ENCODE data around the gene MCCD1.

- TF ChIP-seq, protein P1, sequence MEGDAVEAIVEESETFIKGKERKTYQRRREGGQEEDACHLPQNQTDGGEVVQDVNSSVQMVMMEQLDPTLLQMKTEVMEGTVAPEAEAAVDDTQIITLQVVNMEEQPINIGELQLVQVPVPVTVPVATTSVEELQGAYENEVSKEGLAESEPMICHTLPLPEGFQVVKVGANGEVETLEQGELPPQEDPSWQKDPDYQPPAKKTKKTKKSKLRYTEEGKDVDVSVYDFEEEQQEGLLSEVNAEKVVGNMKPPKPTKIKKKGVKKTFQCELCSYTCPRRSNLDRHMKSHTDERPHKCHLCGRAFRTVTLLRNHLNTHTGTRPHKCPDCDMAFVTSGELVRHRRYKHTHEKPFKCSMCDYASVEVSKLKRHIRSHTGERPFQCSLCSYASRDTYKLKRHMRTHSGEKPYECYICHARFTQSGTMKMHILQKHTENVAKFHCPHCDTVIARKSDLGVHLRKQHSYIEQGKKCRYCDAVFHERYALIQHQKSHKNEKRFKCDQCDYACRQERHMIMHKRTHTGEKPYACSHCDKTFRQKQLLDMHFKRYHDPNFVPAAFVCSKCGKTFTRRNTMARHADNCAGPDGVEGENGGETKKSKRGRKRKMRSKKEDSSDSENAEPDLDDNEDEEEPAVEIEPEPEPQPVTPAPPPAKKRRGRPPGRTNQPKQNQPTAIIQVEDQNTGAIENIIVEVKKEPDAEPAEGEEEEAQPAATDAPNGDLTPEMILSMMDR (IDR thresholded peaks at IDR 0.05; ENCODE audit: low read depth, low read length, poor library complexity, severe bottlenecking) = no peak
- no peak for TF ChIP-seq EZH2phosphoT487 (IDR thresholded peaks at IDR 0.05; ENCODE audit: borderline replicate concordance, low read length)
These were observed 45.4 kb upstream of the MCCD1 start for GRCh38 chr6:31483392-31483791.

All from DOHH2 (cell line).